HG03095 (cell line): ENCODE data around the gene MINDY1.

Source experiments
- ATAC-seq: cut with Tn5 transposase; IDR thresholded peaks from one replicate; pipeline ENCODE4 v1.9.1; 2021; ENCODE audit warnings: moderate library complexity; ENCODE audit not compliant: unreplicated experiment

MINDY1 gene

GRCh38 chr1:150987924-150988323 lies 18.8 kb downstream of the MINDY1 start:
- ATAC-seq, result no peak

- ATAC-seq, result no peak
Measured at GRCh38 chr1:150985179-150985825, 21.4 kb downstream of the MINDY1 start.

GRCh38 chr1:150981805-150982712 lies 24.6 kb downstream of the MINDY1 start, which contains the start of gene ANXA9:
ANXA9 (plus strand) TSS chr1:150982292; CDS start chr1:150983106, 814 bp downstream.
- no peak for ATAC-seq

GRCh38 chr1:150981177-150981804 lies 25.4 kb downstream of the MINDY1 start:
- ATAC-seq, result no peak

GRCh38 chr1:150979092-150980056 lies 27.3 kb downstream of the MINDY1 start:
- ATAC-seq, result no peak

GRCh38 chr1:150976879-150977694 lies 29.6 kb downstream of the MINDY1 start:
- no peak for ATAC-seq

GRCh38 chr1:150976401-150976821 lies 30.3 kb downstream of the MINDY1 start:
- ATAC-seq, result no peak

GRCh38 chr1:150974580-150975478 lies 31.9 kb downstream of the MINDY1 start, which contains the start of gene CERS2:
CERS2 (minus strand) TSS chr1:150974835; CDS start chr1:150969090, 5,745 bp downstream.
- ATAC-seq, result peak; percentile 50

- ATAC-seq, result peak; percentile 32
Measured at GRCh38 chr1:150973836-150974579, 32.7 kb downstream of the MINDY1 start.

GRCh38 chr1:150973258-150973835 lies 33.4 kb downstream of the MINDY1 start:
- ATAC-seq, result no peak

GRCh38 chr1:150972417-150972940 lies 34.2 kb downstream of the MINDY1 start:
- ATAC-seq, result no peak

- ATAC-seq, result no peak
Measured at GRCh38 chr1:150971583-150972416, 34.9 kb downstream of the MINDY1 start.

GRCh38 chr1:150970808-150971582 lies 35.7 kb downstream of the MINDY1 start:
- no peak for ATAC-seq

- ATAC-seq, result no peak
Measured at GRCh38 chr1:150969626-150970025, 37.1 kb downstream of the MINDY1 start.

- ATAC-seq, result no peak
Measured at GRCh38 chr1:150968491-150968890, 38.2 kb downstream of the MINDY1 start.
